ENCODE data around the gene PRR33. TPM values are rescaled to one million over a fixed set of nuclear protein-coding genes. Genes with fewer than 3 reads are reported as not detected.

Gene PRR33
- total RNA-seq, 1 experiment from 2014 or later: not detected

DNA sequence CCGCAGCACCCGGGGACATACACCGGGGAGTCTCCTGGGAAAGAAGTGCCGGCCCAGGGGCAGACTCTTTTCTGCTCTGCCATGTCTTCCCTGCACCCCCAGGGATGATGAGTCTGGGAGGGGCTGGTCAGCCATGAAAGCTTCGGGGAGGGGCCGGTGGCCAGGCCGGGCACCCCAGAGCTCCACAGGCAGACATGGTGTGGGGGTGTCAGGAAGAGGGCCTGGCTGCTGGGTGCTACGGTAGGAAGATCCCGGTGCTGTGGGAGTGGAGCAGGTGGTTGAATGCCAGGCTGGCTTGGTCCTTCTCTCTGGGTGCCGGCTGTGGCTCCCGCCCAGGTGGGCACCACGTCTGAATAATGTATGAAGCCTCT lies 21.4 kb downstream of the PRR33 start:
- TF ChIP-seq, protein P1, sequence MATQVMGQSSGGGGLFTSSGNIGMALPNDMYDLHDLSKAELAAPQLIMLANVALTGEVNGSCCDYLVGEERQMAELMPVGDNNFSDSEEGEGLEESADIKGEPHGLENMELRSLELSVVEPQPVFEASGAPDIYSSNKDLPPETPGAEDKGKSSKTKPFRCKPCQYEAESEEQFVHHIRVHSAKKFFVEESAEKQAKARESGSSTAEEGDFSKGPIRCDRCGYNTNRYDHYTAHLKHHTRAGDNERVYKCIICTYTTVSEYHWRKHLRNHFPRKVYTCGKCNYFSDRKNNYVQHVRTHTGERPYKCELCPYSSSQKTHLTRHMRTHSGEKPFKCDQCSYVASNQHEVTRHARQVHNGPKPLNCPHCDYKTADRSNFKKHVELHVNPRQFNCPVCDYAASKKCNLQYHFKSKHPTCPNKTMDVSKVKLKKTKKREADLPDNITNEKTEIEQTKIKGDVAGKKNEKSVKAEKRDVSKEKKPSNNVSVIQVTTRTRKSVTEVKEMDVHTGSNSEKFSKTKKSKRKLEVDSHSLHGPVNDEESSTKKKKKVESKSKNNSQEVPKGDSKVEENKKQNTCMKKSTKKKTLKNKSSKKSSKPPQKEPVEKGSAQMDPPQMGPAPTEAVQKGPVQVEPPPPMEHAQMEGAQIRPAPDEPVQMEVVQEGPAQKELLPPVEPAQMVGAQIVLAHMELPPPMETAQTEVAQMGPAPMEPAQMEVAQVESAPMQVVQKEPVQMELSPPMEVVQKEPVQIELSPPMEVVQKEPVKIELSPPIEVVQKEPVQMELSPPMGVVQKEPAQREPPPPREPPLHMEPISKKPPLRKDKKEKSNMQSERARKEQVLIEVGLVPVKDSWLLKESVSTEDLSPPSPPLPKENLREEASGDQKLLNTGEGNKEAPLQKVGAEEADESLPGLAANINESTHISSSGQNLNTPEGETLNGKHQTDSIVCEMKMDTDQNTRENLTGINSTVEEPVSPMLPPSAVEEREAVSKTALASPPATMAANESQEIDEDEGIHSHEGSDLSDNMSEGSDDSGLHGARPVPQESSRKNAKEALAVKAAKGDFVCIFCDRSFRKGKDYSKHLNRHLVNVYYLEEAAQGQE (IDR thresholded peaks at IDR 0.05; ENCODE audit: low read depth): no peak
- TF ChIP-seq ZFX (IDR thresholded peaks at IDR 0.05): no peak
- no peak for TF ChIP-seq CBX3 (IDR thresholded peaks at IDR 0.05; ENCODE audit: low read depth)
- TF ChIP-seq ZNF274 (IDR thresholded peaks at IDR 0.05; ENCODE audit: low read depth, low read length): no peak
- no peak for TF ChIP-seq EGR1 (IDR thresholded peaks at IDR 0.05; ENCODE audit: low read depth)
- no peak for TF ChIP-seq POLR2A (IDR thresholded peaks at IDR 0.05; ENCODE audit: borderline replicate concordance, extremely low read depth, insufficient read depth, insufficient read length)
- TF ChIP-seq ZBTB33 (IDR thresholded peaks at IDR 0.05; ENCODE audit: extremely low read depth, insufficient replicate concordance, low read length): no peak
- no peak for TF ChIP-seq EZH2 (IDR thresholded peaks at IDR 0.05)
- no peak for TF ChIP-seq MAX (IDR thresholded peaks at IDR 0.05)
- TF ChIP-seq RAD21 (IDR thresholded peaks at IDR 0.05; ENCODE audit: low read depth): no peak
- no peak for TF ChIP-seq SIN3A (IDR thresholded peaks at IDR 0.05; ENCODE audit: low read depth)
- TF ChIP-seq TCF7L2 (IDR thresholded peaks at IDR 0.05; ENCODE audit: borderline replicate concordance, extremely low read depth, insufficient read depth, insufficient read length): no peak
- TF ChIP-seq EZH2phosphoT487 (IDR thresholded peaks at IDR 0.05; ENCODE audit: borderline replicate concordance): no peak
- TF ChIP-seq, protein P2, sequence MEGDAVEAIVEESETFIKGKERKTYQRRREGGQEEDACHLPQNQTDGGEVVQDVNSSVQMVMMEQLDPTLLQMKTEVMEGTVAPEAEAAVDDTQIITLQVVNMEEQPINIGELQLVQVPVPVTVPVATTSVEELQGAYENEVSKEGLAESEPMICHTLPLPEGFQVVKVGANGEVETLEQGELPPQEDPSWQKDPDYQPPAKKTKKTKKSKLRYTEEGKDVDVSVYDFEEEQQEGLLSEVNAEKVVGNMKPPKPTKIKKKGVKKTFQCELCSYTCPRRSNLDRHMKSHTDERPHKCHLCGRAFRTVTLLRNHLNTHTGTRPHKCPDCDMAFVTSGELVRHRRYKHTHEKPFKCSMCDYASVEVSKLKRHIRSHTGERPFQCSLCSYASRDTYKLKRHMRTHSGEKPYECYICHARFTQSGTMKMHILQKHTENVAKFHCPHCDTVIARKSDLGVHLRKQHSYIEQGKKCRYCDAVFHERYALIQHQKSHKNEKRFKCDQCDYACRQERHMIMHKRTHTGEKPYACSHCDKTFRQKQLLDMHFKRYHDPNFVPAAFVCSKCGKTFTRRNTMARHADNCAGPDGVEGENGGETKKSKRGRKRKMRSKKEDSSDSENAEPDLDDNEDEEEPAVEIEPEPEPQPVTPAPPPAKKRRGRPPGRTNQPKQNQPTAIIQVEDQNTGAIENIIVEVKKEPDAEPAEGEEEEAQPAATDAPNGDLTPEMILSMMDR (IDR thresholded peaks at IDR 0.05 in 2 of 3, conservative IDR thresholded peaks at IDR 0.05 in 1 of 3; ENCODE audit: borderline replicate concordance in 1 of 3, insufficient read depth in 1 of 3, low read depth in 2 of 3, low read length in 2 of 3): no peak
- TF ChIP-seq YY1 (IDR thresholded peaks at IDR 0.05; ENCODE audit: extremely low read depth, insufficient replicate concordance, low read depth, low read length): no peak
- Histone ChIP-seq H3K9me2 (ENCODE audit: insufficient read depth) (no peaks in the 10 kb centered on the region), H4K20me1 (ENCODE audit: insufficient read depth) (no peaks in the 10 kb centered on the region), H3K9me3 (ENCODE audit: control insufficient read depth in 1 of 2, insufficient read depth in 1 of 2, low read depth in 1 of 2, low read length in 2 of 2) (no peaks in the 10 kb centered on the region), H3K79me2 (ENCODE audit: insufficient read depth, low read length) (no peaks in the 10 kb centered on the region), H3K36me3 (ENCODE audit: control insufficient read depth in 1 of 2, insufficient read depth in 2 of 2, low read length in 2 of 2) (no peaks in the 10 kb centered on the region), H3K4me2 (ENCODE audit: low read length) (no peak overlapping the region), H3K4me1 (ENCODE audit: control insufficient read depth in 1 of 2, insufficient read depth in 2 of 2, low read length in 2 of 2) (no peaks in the 10 kb centered on the region; a peak in 1 of 4 replicates), H2AFZ (ENCODE audit: low read depth, low read length, poor library complexity, severe bottlenecking) (no peak overlapping the region), H3K9ac (ENCODE audit: low read length) (no peak overlapping the region), H3K4me3 (replicated peaks in 1 of 2; ENCODE audit: low read depth in 1 of 2, low read length in 2 of 2) (no peak overlapping the region), H3K27ac (ENCODE audit: low read depth, low read length) (no peak overlapping the region), H3K27me3 (ENCODE audit: insufficient read depth, low read length) (no peaks in the 10 kb centered on the region)
- BruUV-seq (replicated peaks): no TSS peak
- intact Hi-C loops (cut with micrococcal nuclease): no loop called here
- CTCF ChIA-PET: no interaction called here
- no peak for ATAC-seq
- no peak for DNase-seq (ENCODE audit: low read depth, low spot score)
- POLR2A ChIA-PET: no interaction called here
- RAD21 ChIA-PET (ENCODE audit: low non-redundant PET in 1 of 2, low total read pairs in 2 of 2, uncharacterized antibody in 2 of 2, unreplicated experiment in 2 of 2): no interaction called here
